Spleen (tissue), 11 donors: Measurements from ENCODE around the gene DOK7. TPM values are rescaled to one million over a fixed set of nuclear protein-coding genes. Genes with fewer than 3 reads are reported as not detected.

Source experiments
- DNase-seq: peaks from one replicate; pipeline ENCODE4 v3.0.0-alpha.2; 2020
- H3K27ac ChIP-seq, 8 donors: fragments of 200-600 bp; sonication (generic) in 7 of 8; 1 replicate in 4 of 8; 2 replicates in 4 of 8; pipeline versions ENCODE4 v1.5.0 to v1.8.0; 2016 to 2021; ENCODE audit warnings: inconsistent platforms in 4 of 8, mild to moderate bottlenecking in 4 of 8, moderate library complexity in 1 of 8
- H3K27me3 ChIP-seq, 7 donors: fragments of 200-600 bp; sonication (generic) in 6 of 7; replicated peaks in 1 of 7; 1 replicate in 4 of 7; 2 replicates in 3 of 7; pipeline versions ENCODE4 v1.5.0 to v1.8.0; 2016 to 2021; ENCODE audit warnings: inconsistent platforms in 3 of 7, mild to moderate bottlenecking in 1 of 7
- H3K36me3 ChIP-seq, 6 donors: fragments of 200-600 bp; sonication (generic) in 5 of 6; 1 replicate in 4 of 6; 2 replicates in 2 of 6; pipeline versions ENCODE4 v1.5.0 to v1.8.0; 2016 to 2021; ENCODE audit warnings: inconsistent platforms in 2 of 6
- H3K4me1 ChIP-seq, 6 donors: fragments of 200-600 bp; sonication (generic) in 5 of 6; 1 replicate in 3 of 6; 2 replicates in 3 of 6; pipeline versions ENCODE4 v1.5.0 to v1.8.0; 2016 to 2021; ENCODE audit warnings: inconsistent platforms in 3 of 6
- H3K4me3 ChIP-seq, 8 donors: fragments of 200-600 bp; sonication (generic) in 7 of 8; 1 replicate in 4 of 8; 2 replicates in 4 of 8; pipeline versions ENCODE4 v1.5.0 to v1.8.0; 2016 to 2021; ENCODE audit warnings: inconsistent platforms in 4 of 8, mild to moderate bottlenecking in 4 of 8, moderate library complexity in 2 of 8
- H3K9me3 ChIP-seq, 8 donors: fragments of 200-600 bp; sonication (generic) in 7 of 8; 1 replicate in 4 of 8; 2 replicates in 4 of 8; pipeline versions ENCODE4 v1.5.0 to v1.8.0; 2016 to 2021; ENCODE audit warnings: inconsistent platforms in 4 of 8
- POLR2A ChIP-seq, 3 donors: fragments of 450-650 bp; IDR thresholded peaks; one replicate each; pipeline ENCODE4 v1.5.1; 2017; ENCODE audit warnings: antibody characterized with exemption in 3 of 3, mild to moderate bottlenecking in 1 of 3
- POLR2AphosphoS5 ChIP-seq, 3 donors: sonication (generic); formaldehyde crosslinking; IDR thresholded peaks; one replicate each; pipeline ENCODE4 v1.5.1; 2017; ENCODE audit warnings: antibody characterized with exemption in 3 of 3
- WGBS, 5 donors: extraction: QIAGEN DNeasy Blood & Tissue Kit in 3 of 5; methylation state at CpG; one replicate each; pipeline versions ENCODE4 v1.1.5 to v1.1.7; 2013 to 2018; 5-methylcytosine and 5-hydroxymethylcytosine counted together
- intact Hi-C: fragments of 100-400 bp; cut with DNase I; formaldehyde crosslinking; loops from one replicate; pipeline ENCODE4 v1.15.0; 2023; ENCODE audit warnings: low total_unique reads
- polyA plus RNA-seq, 3 donors: library from polyadenylated mRNA; stranded (reverse); fragments of 200-250 nt; gene quantifications; one replicate each; pipeline ENCODE4 v1.2.1, GENCODE V29; 2013
- total RNA-seq, 7 donors: library from RNA; depleted of rRNA in 3 of 7; stranded (reverse); fragments of >200 nt in 3 of 7; fragmentation: NEBNext Ultra II Directional in 4 of 7; extraction: Animal tissue kit (Norgen Biotek cat#: 25700) in 4 of 7; gene quantifications; one replicate each; pipeline versions ENCODE4 v1.1.0 to v1.2.1, GENCODE V29; 2016 to 2021
- TF ChIP-seq, protein P1 (sequence below), 11 experiments: fragments of 200-600 bp in 7 of 11; fragments of 450-650 bp in 4 of 11; sonication (generic) in 4 of 11; IDR thresholded peaks in 8 of 11; conservative IDR thresholded peaks in 3 of 11; 1 replicate in 7 of 11; 2 replicates in 4 of 11; pipeline versions ENCODE4 v1.4.0 to v1.8.0; 2016 to 2021; ENCODE audit warnings: antibody characterized with exemption in 11 of 11, inconsistent platforms in 4 of 11, mild to moderate bottlenecking in 1 of 11
- donor health status: healthy with polysubstance abuse.
- donor health status: DM: no; HTN: no; CAD: no; lungs with moderate emphysema.
- donor health status: DM: no; HTN: no; CAD: no.
- donor health status: Bipolar disorder and iron deficiency.
- donor health status: healthy.
- donor health status: DM: no; HTN: no; CAD: no.
- donor health status: DM: yes; HTN: yes; CAD: no.

Gene DOK7
- total and polyA plus RNA-seq, 10 donors = 0.69 to 13.5 (median 1.7) TPM

DNA sequence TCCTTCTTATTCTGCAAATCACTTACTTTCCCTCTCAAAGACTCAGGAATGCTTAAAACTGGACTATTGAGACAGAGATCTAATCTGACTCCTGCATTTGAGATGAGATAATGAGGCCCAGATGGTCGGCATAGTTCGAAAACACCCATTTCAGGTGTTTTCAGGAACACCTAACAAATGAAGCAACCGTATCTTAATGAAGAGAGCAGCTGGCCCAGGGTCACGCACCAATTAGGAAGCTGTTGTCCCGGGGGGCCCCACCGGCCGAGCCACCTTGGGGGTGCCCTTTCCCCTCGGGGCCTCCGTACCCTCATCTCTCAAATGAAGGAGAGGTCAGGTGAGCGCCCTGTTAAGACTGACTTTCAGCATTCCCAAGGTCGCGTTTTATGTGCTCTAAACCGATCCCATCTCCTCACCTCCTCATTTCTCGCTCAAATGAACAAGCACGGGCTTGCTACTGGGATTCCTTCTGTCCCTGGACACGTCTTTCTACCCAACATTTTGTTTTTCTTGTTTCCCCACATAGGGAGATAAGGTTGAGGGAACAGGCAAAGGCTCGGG lies 68.3 kb downstream of the DOK7 start:
- Histone ChIP-seq H3K9me3 (no peaks in the 10 kb centered on the region), H3K4me3 (peak overlapping the region; percentile 71 to 94 (median 86)), H3K36me3 (peaks cover 0 to 34% (median 12%) of the 10 kb centered on the region in 6 donors), H3K27ac (peak overlapping the region in 4 of 8 donors; percentile 80 to 90 (median 86)), H3K27me3 (no peaks in the 10 kb centered on the region), H3K4me1 (peaks cover 28 to 67% (median 52%) of the 10 kb centered on the region in 6 donors)
- peak; percentile 77 for DNase-seq
- intact Hi-C loops = no loop called here
- 12 to 23% (median 19%) methylated on average over 17 of the region's 17 CpGs for WGBS, 5 donors
- no peak for TF ChIP-seq POLR2AphosphoS5 (IDR thresholded peaks at IDR 0.05)
- TF ChIP-seq, protein P1, sequence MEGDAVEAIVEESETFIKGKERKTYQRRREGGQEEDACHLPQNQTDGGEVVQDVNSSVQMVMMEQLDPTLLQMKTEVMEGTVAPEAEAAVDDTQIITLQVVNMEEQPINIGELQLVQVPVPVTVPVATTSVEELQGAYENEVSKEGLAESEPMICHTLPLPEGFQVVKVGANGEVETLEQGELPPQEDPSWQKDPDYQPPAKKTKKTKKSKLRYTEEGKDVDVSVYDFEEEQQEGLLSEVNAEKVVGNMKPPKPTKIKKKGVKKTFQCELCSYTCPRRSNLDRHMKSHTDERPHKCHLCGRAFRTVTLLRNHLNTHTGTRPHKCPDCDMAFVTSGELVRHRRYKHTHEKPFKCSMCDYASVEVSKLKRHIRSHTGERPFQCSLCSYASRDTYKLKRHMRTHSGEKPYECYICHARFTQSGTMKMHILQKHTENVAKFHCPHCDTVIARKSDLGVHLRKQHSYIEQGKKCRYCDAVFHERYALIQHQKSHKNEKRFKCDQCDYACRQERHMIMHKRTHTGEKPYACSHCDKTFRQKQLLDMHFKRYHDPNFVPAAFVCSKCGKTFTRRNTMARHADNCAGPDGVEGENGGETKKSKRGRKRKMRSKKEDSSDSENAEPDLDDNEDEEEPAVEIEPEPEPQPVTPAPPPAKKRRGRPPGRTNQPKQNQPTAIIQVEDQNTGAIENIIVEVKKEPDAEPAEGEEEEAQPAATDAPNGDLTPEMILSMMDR (IDR thresholded peaks at IDR 0.05 in 8 of 11, conservative IDR thresholded peaks at IDR 0.05 in 3 of 11) = peak in 1 of 11 experiments; percentile 3

- TF ChIP-seq, protein P1 (IDR thresholded peaks at IDR 0.05 in 8 of 11, conservative IDR thresholded peaks at IDR 0.05 in 3 of 11) = peak in 1 of 11 experiments; percentile 26
- TF ChIP-seq POLR2A (IDR thresholded peaks at IDR 0.05) = peak; percentile 37 to 95 (median 43)
- TF ChIP-seq POLR2AphosphoS5 (IDR thresholded peaks at IDR 0.05) = peak; percentile 97 to 98 (median 98)
- peaks cover 28 to 60% (median 52%) of the 10 kb centered on the region in 6 donors for H3K4me1 ChIP-seq
- peak within 1 kb of the TSS; percentile 62 to 90 (median 78) for H3K27ac ChIP-seq
- peak; percentile 98 for DNase-seq
- H3K36me3 ChIP-seq = peaks cover 0 to 27% (median 9%) of the 10 kb centered on the region in 6 donors
- WGBS, 5 donors = 0 to 1% (median 0%) methylated on average over 16 to 84 of the region's 84 CpGs
- no peaks in the 10 kb centered on the region for H3K9me3 ChIP-seq
- peak within 1 kb of the TSS; percentile 71 to 94 (median 86) for H3K4me3 ChIP-seq
- intact Hi-C loops = no loop called here
- H3K27me3 ChIP-seq = no peaks in the 10 kb centered on the region
These were observed 69.0 kb downstream of the DOK7 start, which contains the start of gene LRPAP1 for GRCh38 chr4:3531879-3532750. Gene LRPAP1, minus strand, starts transcription at chr4:3532422. Its CDS starts 10 bp downstream, at chr4:3532412.

DNA sequence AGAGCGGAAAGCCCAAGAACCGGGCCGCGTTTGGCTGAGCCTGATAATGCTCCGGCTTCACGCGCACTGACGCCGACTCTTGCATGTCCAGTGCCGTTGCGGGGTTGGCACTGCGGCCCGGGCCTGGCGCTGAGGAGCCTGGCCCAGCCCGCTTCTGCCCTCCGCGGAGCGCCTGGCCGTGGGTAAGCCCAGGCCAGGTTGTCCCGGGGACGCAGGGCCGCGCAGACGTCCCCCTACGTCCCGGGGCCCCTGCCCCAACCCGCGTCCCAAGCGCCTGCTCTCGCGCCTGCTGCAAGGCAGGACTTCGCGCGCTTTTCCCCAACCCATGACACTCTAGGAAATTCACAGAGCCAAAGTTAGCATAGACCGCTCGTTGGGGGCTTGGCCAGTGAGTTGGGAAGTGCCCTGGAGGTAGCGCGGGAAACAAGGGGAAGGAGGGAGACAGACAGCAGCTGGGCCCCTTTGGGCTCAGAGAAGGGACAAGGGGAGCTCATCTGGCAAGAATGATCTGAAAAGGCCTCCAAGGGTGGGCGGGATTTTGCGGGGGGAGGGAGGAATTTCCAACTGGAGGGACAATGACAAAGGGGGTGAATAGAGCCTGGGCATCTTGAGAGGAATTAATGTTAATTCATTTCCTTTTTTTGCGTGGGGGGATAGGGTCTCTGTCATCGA lies 69.8 kb downstream of the DOK7 start:
- Histone ChIP-seq H3K36me3 (peaks cover 0 to 19% (median 8%) of the 10 kb centered on the region in 6 donors), H3K27me3 (no peaks in the 10 kb centered on the region), H3K4me3 (peak overlapping the region; percentile 71 to 94 (median 86)), H3K9me3 (peaks cover 0 to 2% (median 0%) of the 10 kb centered on the region in 8 donors), H3K27ac (peak overlapping the region in 4 of 8 donors; percentile 77 to 90 (median 86)), H3K4me1 (peaks cover 28 to 52% (median 45%) of the 10 kb centered on the region in 6 donors)
- 10 to 28% (median 16%) methylated on average over 11 to 42 of the region's 42 CpGs for WGBS, 5 donors
- no peak for DNase-seq
- intact Hi-C loops = no loop called here
- TF ChIP-seq, protein P1 (IDR thresholded peaks at IDR 0.05 in 8 of 11, conservative IDR thresholded peaks at IDR 0.05 in 3 of 11) = no peak
- TF ChIP-seq POLR2AphosphoS5 (IDR thresholded peaks at IDR 0.05) = no peak
- no peak for TF ChIP-seq POLR2A (IDR thresholded peaks at IDR 0.05)
